NCI-H187 treated with DMSO at 0.1 percent for 48 hours (cell line): Measurements from ENCODE around the gene GNL1.
"Not testable (repeated sequence)": the region's sequence is repeated elsewhere in the genome, so short reads cannot be mapped to it uniquely, and the experiment has no call there.

Experiments
- DNase-seq: peaks from one replicate; lab custom pipeline; 2025; lab: John Stamatoyannopoulos, UW

The GNL1 gene

GRCh38 chr6:30529349-30529875 is 26.9 kb downstream of the GNL1 start:
- not testable (repeated sequence) for DNase-seq

GRCh38 chr6:30526444-30526843 is 29.8 kb downstream of the GNL1 start:
- not testable (repeated sequence) for DNase-seq

GRCh38 chr6:30521952-30522351 is 34.3 kb downstream of the GNL1 start:
- not testable (repeated sequence) for DNase-seq

- not testable (repeated sequence) for DNase-seq
Observed at GRCh38 chr6:30521082-30521481, 35.2 kb downstream of the GNL1 start.

GRCh38 chr6:30520522-30520921 is 35.8 kb downstream of the GNL1 start:
- DNase-seq: no peak

GRCh38 chr6:30518505-30519145 is 37.7 kb downstream of the GNL1 start:
- not testable (repeated sequence) for DNase-seq

- not testable (repeated sequence) for DNase-seq
Observed at GRCh38 chr6:30517767-30518504, 38.4 kb downstream of the GNL1 start.

- DNase-seq: not testable (repeated sequence)
Observed at GRCh38 chr6:30516754-30517076, 39.6 kb downstream of the GNL1 start.

- DNase-seq: no peak
Observed at GRCh38 chr6:30515944-30516753, 40.1 kb downstream of the GNL1 start.

GRCh38 chr6:30515106-30515505 is 41.2 kb downstream of the GNL1 start:
- DNase-seq: no peak

GRCh38 chr6:30513451-30513850 is 42.8 kb downstream of the GNL1 start:
- DNase-seq: no peak

GRCh38 chr6:30511169-30511546 is 45.1 kb downstream of the GNL1 start:
- no peak for DNase-seq

GRCh38 chr6:30510419-30511168 is 45.7 kb downstream of the GNL1 start:
- DNase-seq: no peak

GRCh38 chr6:30508890-30509736 is 47.2 kb downstream of the GNL1 start:
- no peak for DNase-seq

- DNase-seq: no peak
Observed at GRCh38 chr6:30507849-30508827, 48.2 kb downstream of the GNL1 start.

GRCh38 chr6:30500421-30501355 is 55.6 kb downstream of the GNL1 start:
- DNase-seq: no peak

GRCh38 chr6:30498705-30499104 is 57.6 kb downstream of the GNL1 start:
- not testable (repeated sequence) for DNase-seq

GRCh38 chr6:30497714-30498113 is 58.6 kb downstream of the GNL1 start:
- DNase-seq: no peak

- DNase-seq: not testable (repeated sequence)
Observed at GRCh38 chr6:30497261-30497599, 59.1 kb downstream of the GNL1 start.
